Peyer's patch (tissue), 4 donors: ENCODE measurements around the gene JPH3.

Source experiments
- POLR2A ChIP-seq, 2 donors: fragments of 450-650 bp; IDR thresholded peaks; one replicate each; pipeline ENCODE4 v1.5.1; 2017; ENCODE audit warnings: antibody characterized with exemption in 2 of 2, mild to moderate bottlenecking in 2 of 2, moderate library complexity in 2 of 2
- TF ChIP-seq, protein P1 (sequence below), 6 experiments: fragments of 450-650 bp in 4 of 6; fragments of 200-600 bp in 2 of 6; sonication (generic) in 1 of 6; IDR thresholded peaks; one replicate each; pipeline ENCODE4 v1.5.1; 2017 to 2019; ENCODE audit warnings: antibody characterized with exemption in 6 of 6, mild to moderate bottlenecking in 3 of 6, moderate library complexity in 1 of 6

DNA sequence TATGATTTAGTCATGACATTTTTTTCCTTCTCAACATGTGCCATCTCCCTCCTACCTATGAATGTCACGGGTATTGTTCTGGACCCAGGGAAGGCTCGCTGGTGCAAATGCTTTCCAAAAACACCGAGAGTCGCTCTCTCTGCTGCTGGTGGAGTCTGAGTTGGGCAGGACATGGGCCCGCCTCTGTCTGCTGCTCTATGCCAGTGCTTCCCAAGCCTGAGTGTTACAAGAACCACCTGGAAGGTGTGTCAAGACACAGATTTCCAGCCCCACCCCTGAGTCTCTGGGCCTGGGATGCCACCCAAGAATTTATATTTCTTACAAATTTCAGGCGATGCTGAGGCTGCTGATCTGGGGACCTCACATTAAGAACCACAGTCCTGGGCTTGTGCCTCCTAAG lies 9.1 kb downstream of the JPH3 start:
- TF ChIP-seq, protein P1, sequence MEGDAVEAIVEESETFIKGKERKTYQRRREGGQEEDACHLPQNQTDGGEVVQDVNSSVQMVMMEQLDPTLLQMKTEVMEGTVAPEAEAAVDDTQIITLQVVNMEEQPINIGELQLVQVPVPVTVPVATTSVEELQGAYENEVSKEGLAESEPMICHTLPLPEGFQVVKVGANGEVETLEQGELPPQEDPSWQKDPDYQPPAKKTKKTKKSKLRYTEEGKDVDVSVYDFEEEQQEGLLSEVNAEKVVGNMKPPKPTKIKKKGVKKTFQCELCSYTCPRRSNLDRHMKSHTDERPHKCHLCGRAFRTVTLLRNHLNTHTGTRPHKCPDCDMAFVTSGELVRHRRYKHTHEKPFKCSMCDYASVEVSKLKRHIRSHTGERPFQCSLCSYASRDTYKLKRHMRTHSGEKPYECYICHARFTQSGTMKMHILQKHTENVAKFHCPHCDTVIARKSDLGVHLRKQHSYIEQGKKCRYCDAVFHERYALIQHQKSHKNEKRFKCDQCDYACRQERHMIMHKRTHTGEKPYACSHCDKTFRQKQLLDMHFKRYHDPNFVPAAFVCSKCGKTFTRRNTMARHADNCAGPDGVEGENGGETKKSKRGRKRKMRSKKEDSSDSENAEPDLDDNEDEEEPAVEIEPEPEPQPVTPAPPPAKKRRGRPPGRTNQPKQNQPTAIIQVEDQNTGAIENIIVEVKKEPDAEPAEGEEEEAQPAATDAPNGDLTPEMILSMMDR (IDR thresholded peaks at IDR 0.05): no peak
- no peak for TF ChIP-seq POLR2A (IDR thresholded peaks at IDR 0.05)
